22Rv1 (cell line): Measurements from ENCODE around the gene HOXA9.

Experiments
- ZFX ChIP-seq: fragments of 450-650 bp; IDR thresholded peaks from 2 replicates; pipeline ENCODE4 v1.6.1; 2017; ENCODE audit warnings: antibody characterized with exemption, borderline replicate concordance
- TF ChIP-seq, protein P1 (sequence below): fragments of 450-650 bp; IDR thresholded peaks from 2 replicates; pipeline ENCODE4 v1.5.1; 2017; ENCODE audit warnings: mild to moderate bottlenecking

DNA sequence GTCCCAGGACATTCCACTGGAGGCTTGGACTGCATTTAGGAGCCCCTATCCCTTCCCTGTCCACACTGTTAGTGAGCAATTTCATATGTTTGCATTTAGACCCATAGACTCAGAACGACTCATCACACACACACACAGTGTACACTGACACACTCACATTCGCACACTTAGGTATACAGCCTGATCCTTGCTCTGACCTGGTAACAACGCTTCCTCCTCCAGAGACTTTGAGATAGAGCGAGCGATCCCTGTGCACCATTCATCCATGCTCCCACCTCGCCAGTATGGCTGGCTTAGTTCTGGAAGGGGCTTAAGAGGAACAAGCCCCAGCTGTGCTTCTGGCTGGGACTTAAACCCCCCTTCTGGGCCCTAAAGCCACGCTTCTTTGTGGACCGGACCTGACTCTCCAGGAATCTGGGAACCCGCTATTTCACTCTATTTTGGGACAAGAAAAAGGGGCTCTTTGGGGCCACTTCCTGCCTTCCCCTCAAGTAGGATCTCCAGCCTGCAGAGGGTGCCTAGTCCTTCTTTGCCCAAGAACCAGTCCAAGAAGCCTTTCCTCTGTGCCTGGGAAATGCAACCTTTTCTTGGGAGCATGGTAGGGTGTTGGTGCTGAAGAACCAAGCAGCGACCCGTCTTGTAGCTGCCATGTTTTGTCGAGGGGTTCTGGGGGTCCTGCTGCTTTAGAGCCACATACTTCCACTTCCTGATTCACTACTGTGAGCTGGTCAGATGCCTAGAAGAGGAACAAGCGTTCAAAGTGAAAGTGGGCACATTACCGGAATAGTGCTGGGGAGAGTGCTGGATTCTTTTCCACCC is 35.6 kb upstream of the HOXA9 start:
- no peak for TF ChIP-seq ZFX
- TF ChIP-seq, protein P1, sequence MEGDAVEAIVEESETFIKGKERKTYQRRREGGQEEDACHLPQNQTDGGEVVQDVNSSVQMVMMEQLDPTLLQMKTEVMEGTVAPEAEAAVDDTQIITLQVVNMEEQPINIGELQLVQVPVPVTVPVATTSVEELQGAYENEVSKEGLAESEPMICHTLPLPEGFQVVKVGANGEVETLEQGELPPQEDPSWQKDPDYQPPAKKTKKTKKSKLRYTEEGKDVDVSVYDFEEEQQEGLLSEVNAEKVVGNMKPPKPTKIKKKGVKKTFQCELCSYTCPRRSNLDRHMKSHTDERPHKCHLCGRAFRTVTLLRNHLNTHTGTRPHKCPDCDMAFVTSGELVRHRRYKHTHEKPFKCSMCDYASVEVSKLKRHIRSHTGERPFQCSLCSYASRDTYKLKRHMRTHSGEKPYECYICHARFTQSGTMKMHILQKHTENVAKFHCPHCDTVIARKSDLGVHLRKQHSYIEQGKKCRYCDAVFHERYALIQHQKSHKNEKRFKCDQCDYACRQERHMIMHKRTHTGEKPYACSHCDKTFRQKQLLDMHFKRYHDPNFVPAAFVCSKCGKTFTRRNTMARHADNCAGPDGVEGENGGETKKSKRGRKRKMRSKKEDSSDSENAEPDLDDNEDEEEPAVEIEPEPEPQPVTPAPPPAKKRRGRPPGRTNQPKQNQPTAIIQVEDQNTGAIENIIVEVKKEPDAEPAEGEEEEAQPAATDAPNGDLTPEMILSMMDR, result no peak
